Ascending aorta (tissue), 2 donors: Measurements from ENCODE around the gene TRABD2B. TPM values are rescaled to one million over a fixed set of nuclear protein-coding genes. Genes with fewer than 3 reads are reported as not detected.

ENCODE experiments used
- DNase-seq, 2 donors: peaks; one replicate each; pipeline ENCODE4 v3.0.0-alpha.2; 2019; ENCODE audit warnings: low spot score in 2 of 2
- H3K27ac ChIP-seq, 2 donors: fragments of 200-600 bp; sonication (generic); one replicate each; pipeline ENCODE4 v1.5.1; 2016 to 2017; ENCODE audit warnings: mild to moderate bottlenecking in 1 of 2
- H3K27me3 ChIP-seq: fragments of 200-600 bp; sonication (generic); one replicate; pipeline ENCODE4 v1.5.1; 2017
- H3K36me3 ChIP-seq, 2 donors: fragments of 200-600 bp; sonication (generic); one replicate each; pipeline ENCODE4 v1.5.1; 2016
- H3K4me1 ChIP-seq, 2 donors: fragments of 200-600 bp; sonication (generic); one replicate each; pipeline ENCODE4 v1.5.1; 2016 to 2017; ENCODE audit warnings: mild to moderate bottlenecking in 1 of 2
- H3K4me3 ChIP-seq, 2 donors: fragments of 200-600 bp; sonication (generic); one replicate each; pipeline ENCODE4 v1.5.1; 2016 to 2017; ENCODE audit warnings: mild to moderate bottlenecking in 1 of 2
- H3K9me3 ChIP-seq, 2 donors: fragments of 200-600 bp; sonication (generic); one replicate each; pipeline ENCODE4 v1.5.1; 2016
- intact Hi-C: fragments of 100-400 bp; cut with DNase I; formaldehyde crosslinking; loops from one replicate; pipeline ENCODE4 v1.15.1; 2023
- total RNA-seq: library from RNA; depleted of rRNA; stranded (reverse); fragments of >200 nt; gene quantifications from one replicate; pipeline ENCODE4 v1.1.0, GENCODE V29; 2016
- TF ChIP-seq, protein P1 (sequence below), 3 experiments: fragments of 200-600 bp in 2 of 3; fragments of 450-650 bp in 1 of 3; sonication (generic) in 2 of 3; IDR thresholded peaks; one replicate each; pipeline ENCODE4 v1.5.1; 2016 to 2019; ENCODE audit warnings: antibody characterized with exemption in 3 of 3, mild to moderate bottlenecking in 1 of 3, moderate library complexity in 1 of 3

TRABD2B gene
- total RNA-seq, 1 donor from 2014 or later: 7.9 TPM

DNA sequence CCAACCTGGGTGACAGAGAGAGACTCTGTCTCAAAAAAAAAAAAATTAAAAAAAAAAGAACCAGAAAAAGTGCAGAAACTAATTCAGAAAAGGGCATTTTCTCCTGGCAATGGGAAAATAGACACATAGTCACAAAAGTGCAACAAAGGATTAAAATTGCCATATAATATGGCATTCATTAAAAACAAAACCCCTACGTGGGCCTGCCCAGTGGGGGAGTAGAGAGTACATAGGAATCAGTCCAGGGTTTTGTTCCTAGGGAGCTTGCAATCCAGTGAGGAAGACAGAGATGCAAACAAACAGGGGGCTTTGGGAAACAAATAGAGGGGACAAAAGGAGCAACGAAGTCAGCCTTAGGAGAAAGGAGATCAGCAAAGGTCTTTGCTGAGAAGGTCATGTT lies 4.5 kb upstream of the TRABD2B start:
- Histone ChIP-seq H3K36me3 (no peaks in the 10 kb centered on the region), H3K27ac (no peak overlapping the region), H3K27me3 (no peaks in the 10 kb centered on the region), H3K4me1 (no peaks in the 10 kb centered on the region), H3K4me3 (no peak overlapping the region), H3K9me3 (no peaks in the 10 kb centered on the region)
- peak in 1 of 2 donors; percentile 15 for DNase-seq
- TF ChIP-seq, protein P1, sequence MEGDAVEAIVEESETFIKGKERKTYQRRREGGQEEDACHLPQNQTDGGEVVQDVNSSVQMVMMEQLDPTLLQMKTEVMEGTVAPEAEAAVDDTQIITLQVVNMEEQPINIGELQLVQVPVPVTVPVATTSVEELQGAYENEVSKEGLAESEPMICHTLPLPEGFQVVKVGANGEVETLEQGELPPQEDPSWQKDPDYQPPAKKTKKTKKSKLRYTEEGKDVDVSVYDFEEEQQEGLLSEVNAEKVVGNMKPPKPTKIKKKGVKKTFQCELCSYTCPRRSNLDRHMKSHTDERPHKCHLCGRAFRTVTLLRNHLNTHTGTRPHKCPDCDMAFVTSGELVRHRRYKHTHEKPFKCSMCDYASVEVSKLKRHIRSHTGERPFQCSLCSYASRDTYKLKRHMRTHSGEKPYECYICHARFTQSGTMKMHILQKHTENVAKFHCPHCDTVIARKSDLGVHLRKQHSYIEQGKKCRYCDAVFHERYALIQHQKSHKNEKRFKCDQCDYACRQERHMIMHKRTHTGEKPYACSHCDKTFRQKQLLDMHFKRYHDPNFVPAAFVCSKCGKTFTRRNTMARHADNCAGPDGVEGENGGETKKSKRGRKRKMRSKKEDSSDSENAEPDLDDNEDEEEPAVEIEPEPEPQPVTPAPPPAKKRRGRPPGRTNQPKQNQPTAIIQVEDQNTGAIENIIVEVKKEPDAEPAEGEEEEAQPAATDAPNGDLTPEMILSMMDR (IDR thresholded peaks at IDR 0.05): no peak
- intact Hi-C loops: no loop called here

DNA sequence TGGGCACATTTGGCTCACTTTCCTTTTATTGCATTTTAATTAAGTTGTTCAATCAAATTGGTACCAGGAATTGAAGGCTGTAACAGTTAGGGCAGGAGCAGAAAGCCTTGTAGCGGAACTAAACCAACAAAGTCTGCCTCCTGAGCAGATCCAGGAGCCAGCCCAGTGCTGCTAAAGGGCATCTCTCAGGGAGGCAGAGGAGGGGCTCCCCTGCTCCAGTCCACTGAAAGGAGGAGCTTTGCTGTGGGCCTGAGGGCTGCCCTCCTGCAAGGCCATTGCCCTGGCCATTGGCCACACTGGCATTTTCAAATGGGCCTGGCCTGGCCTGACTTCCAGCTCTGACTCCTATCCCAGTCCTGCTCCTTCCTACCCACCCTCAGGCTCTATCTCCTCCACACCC lies 3.7 kb upstream of the TRABD2B start:
- Histone ChIP-seq H3K4me3 (no peak overlapping the region), H3K4me1 (no peaks in the 10 kb centered on the region), H3K27ac (no peak overlapping the region), H3K27me3 (no peaks in the 10 kb centered on the region), H3K9me3 (no peaks in the 10 kb centered on the region), H3K36me3 (no peaks in the 10 kb centered on the region)
- TF ChIP-seq, protein P1 (IDR thresholded peaks at IDR 0.05): no peak
- DNase-seq: peak in 1 of 2 donors; percentile 42
- intact Hi-C loops: no loop called here

DNA sequence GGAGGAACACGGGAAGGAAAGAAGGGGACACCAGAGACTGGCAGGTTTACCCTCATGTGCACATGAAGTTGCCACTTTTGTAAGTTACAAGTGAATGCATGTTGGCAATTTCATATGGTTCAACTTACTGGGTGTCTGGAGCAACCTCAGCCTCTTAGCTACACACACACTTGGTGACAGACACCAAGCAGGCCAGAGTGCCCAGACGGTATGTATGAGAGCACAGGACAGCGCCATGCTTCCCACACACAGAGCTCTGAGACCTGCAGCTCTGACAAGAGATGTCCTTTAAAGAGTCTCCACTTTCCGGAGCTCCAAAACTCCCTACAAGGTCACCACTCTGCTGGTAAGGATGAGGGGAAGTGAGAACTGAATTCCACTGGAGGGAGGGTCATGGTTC lies 1.9 kb upstream of the TRABD2B start:
- Histone ChIP-seq H3K27ac (no peak overlapping the region), H3K4me3 (no peak overlapping the region), H3K27me3 (no peaks in the 10 kb centered on the region), H3K4me1 (peaks cover 0 to 5% of the 10 kb centered on the region in 2 donors), H3K9me3 (no peaks in the 10 kb centered on the region), H3K36me3 (no peaks in the 10 kb centered on the region)
- TF ChIP-seq, protein P1 (IDR thresholded peaks at IDR 0.05): no peak
- intact Hi-C loops: loop anchor here (2.0 to 5.0 kb wide), 4 partner anchors 110 to 562 kb away; partner anchors contain the start of gene FOXD2
- no peak for DNase-seq

DNA sequence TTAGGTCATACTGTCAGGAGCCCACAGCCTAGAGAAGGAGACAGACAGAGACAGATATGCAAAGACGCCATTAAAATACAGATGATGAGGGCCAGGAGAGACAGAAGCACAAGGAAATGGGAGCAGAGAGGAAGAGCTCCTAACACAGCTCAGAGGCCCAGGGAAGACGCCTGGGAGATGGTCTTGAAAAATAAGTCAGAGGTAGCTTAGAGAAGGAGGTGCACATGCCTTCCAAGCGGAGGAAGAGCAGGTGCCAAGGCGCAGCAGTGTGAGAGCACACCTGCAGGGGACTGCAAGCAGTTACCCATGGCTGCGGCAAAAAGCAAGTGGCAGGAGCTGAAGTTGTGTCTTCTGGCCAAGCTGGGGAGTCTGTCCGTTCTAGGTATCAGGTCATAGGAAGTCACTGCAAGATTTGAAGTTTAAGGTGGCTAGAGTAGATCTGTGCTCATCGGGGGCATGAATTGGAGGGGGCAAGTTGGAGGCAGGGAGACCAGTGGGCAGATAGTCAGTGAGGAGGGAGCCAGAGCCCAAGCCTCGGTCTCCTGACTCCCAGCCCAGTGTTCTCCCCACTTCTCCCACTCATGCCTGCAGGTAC lies 1.3 kb upstream of the TRABD2B start:
- Histone ChIP-seq H3K27ac (no peak overlapping the region), H3K36me3 (no peaks in the 10 kb centered on the region), H3K4me3 (no peak overlapping the region), H3K4me1 (peaks cover 0 to 8% of the 10 kb centered on the region in 2 donors), H3K9me3 (no peaks in the 10 kb centered on the region), H3K27me3 (no peaks in the 10 kb centered on the region)
- intact Hi-C loops: loop anchor here (2.0 to 5.0 kb wide), 4 partner anchors 110 to 561 kb away; partner anchors contain the start of gene FOXD2
- no peak for DNase-seq
- TF ChIP-seq, protein P1 (IDR thresholded peaks at IDR 0.05): no peak

DNA sequence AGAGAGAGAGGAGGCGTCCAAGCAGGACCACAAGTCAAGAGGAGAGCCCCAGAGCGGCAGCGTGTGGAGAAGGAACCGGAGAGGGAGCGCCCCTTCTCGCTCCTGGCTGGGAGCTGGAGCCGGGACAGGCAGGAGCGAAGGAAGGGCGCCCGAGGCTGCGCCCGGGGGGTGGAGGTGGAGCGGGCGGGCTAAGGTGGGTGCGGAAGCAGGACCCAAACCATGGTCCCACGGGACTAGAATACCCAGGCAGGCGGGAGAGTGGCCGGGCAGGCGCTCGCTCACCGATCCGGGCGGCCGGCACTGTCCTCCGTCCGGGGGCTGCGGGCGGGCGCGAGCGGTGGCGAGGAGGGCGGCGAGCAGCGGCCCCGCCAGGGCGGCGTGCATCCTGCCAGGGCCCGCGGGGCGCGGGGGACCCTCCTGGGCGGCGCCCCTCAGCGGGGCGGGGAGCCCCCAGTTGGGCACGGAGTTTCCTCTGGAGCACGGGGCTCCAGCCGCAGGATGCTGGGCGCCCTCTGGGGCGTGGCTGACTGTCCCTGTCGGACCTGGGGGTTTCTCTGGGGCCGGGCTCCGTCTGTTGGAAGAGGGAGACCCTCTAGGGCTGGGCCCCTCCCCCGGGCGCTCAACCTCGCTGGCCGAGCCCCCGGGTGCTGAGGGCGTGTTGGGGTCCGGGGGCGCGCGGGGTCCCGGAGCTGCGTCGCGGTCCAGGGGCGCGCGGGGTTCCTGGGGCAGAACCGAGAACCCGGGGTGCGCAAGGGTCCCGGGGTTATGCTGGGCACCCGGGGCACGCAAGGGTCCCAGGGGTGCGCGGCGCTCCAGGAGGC lies 569 bp downstream of the TRABD2B start:
- H3K27me3 ChIP-seq: no peaks in the 10 kb centered on the region
- no peaks in the 10 kb centered on the region for H3K9me3 ChIP-seq
- peaks cover 3 to 27% of the 10 kb centered on the region in 2 donors for H3K4me1 ChIP-seq
- DNase-seq: no peak
- H3K27ac ChIP-seq: peak overlapping the region; percentile 87 to 90
- H3K4me3 ChIP-seq: peak overlapping the region; percentile 74 to 96
- intact Hi-C loops: loop anchor here (1.0 to 5.0 kb wide), 6 partner anchors 22 to 559 kb away; partner anchors contain the start of gene FOXD2
- TF ChIP-seq, protein P1 (IDR thresholded peaks at IDR 0.05): no peak
- no peaks in the 10 kb centered on the region for H3K36me3 ChIP-seq
